HG03103 (cell line): ENCODE data around the gene MCAM.

ENCODE experiments used
- ATAC-seq: cut with Tn5 transposase; IDR thresholded peaks from one replicate; pipeline ENCODE4 v1.9.1; 2021; ENCODE audit warnings: low read depth; ENCODE audit not compliant: unreplicated experiment

MCAM gene

DNA sequence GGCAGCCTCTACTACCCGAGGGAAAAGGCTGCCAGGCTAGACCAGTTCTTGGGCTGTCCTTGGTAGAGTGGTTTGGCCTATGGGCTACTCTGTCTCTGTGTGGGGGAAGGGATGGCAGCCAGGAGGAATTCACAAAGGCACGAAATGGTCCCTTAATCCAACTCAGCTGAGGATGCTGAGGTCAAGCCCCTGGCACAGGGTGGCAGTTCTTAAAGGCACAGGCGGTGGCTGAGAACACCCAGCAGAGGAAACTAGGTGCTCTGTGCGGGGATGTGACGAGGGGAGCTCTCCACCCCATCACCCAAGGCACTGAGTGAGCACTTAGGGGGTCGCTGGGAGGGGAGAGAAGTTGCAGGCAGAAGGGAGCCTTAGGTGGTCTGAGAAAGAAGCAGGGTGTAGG is 29.7 kb upstream of the MCAM start, which contains the start of gene MFRP:
Gene MFRP (minus strand): TSS at position 101 of the 400 bp plus-strand sequence. CDS start 192 bp downstream, outside the sequence.
- no peak for ATAC-seq

DNA sequence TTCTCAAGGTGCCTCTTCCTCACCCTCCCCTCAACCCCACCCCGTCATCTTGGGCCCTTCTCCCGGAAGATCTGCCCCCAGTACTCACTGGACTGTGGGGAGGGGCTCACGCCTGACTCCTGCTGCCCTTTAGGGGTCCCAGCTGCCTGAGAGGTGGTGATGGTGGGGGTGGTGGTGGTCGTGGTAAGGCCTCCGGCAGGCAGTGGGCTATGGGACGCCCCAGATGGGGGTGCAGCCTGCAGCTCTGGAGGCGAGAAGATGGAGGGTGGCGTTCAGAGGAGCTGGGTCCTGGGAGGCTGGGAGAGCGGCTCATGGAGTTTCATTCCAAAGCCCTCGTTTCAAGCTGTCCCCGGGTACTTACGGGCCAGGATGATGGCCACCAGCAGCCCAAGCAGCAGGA is 28.8 kb upstream of the MCAM start:
- ATAC-seq, result no peak

DNA sequence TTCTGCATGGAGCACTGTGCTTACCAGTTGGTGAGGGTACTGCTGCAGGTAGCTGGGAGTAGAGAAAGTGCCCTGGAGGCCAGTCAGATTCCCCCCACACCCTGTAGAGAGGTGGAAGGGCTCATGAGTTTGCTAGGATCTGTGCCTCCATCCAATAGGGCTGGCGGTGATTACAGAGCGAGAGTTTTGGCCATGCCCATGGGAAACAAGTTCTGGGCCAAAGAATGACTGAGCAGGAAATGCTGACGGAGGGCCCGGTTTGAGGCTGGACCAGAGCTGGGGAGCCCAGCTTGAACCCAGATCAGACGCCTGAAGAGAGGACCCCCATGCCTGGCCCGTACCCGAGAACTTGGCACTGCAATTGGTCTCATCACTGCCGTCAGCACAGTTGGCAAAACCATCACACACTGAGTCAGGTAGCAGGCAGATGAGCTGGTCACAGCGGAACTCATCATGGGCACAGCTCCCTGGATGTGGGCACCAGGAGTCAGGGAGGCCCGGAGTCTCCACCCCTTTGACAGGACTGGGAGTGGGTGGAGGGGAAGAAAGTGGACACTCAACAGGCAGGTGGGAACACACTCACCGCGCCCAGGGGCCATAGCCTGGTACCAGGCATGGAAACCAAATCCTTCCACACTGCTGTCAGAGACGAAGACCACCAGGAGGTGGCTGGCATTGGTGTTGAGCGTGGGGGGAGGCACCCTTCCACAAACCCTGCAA is 27.5 kb upstream of the MCAM start:
- no peak for ATAC-seq

DNA sequence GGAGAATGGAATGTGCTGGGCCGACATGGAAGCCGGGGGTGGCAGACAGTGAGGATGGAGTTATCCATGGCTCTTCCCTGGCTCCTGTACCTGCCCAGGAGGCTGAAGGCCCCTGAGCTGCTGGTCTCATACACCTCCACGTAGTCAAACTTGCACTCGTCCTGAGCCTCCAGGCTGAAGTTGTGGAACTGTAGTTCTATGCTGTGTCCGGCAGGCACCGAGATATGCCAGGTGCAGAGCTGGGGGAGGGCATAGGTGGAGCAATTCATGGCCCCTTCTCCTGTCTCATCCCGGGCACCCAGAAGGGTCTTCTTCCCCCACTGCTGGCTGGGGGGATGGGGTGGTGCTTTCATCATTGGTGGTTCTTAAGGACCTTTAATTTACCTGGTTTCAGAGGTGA is 26.8 kb upstream of the MCAM start:
- ATAC-seq, result no peak

DNA sequence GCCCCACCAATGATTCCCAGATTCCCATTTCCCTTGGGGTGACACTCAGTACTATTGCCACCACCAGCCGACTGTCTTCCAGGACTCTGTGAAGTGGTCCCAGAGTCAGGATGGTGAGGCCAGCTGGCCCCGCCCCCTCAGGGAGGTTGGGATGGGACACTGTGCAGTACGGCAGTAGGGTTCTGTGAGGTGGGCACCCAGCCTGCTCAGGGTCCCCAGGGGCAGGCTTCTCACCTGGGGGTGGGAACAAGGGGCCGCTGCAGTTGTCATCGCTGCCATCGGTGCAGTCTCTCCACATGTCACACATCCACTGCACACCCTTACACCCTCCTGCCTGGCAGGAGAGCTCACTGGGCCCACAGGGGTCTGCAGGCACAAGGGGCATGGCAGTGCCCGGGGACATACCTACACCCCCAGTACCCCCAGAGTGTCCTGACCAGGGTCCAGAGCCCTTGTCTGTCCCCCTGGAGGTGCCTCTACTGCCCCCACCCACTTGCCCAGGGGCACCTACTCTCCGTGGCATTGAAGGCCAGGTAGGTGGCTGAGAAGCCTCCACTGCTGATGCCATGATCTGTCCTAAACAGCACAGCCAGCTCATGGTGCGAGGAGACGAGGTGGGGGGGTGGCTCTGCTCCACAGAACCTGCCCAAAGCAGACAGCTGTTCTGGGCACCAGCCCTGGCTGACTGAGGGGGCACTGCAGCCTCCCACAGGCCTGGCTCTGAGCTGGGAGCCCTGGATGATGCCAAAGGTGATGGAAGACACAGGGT is 25.6 kb upstream of the MCAM start:
- ATAC-seq, result no peak

DNA sequence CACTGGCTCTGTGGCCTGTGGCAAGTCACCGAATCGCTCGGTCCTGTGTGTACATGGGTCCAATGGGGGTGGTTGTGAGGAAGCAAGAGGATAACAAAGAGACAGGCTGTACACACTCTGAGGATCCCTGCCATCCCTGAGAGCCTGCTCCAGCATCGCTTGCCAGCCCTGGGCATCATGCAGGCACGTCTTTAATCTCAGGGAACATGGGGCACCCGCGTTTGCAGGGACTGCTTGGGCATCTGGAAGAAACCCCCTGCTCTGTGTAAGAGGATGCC is 25.0 kb upstream of the MCAM start:
- no peak for ATAC-seq

DNA sequence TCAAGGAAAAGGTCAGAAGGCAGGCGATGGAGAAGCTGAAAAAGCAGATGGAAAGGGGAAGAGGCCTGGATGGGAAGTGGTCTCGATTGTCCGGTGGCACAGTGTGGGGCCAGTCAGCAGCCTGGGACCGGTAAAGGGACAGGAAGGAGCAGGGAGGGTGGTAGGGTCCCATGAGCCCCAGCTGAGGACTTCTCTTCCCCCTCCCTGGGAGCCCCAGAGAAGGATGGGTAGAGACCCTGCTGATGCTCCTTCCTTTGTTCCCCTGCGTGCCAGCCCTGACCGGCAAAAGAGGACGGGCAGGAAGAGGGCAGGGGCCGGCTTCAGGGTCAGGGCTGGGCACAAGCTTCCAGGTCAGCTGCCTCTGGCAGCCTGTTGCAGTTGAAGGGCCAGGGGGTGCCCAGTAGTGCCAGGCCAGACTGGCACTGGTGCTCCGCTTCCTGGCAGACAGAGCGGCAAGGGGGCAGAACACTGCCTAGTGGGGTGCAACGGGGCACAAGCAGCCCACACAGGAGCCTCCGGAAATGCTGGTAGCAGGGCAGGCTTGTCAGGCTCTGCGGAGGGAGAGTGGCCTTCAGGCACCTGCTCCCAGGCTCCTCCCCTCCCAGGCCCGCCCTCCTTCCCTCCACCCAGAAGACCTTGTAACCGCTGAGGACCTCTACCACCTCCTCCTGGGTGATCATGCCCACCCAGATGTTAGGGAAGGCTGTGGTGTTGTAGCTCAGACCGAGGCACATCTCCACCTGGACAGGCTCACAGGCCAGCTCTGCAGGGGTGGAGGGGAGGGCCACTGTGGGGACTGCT is 24.5 kb upstream of the MCAM start:
- no peak for ATAC-seq

DNA sequence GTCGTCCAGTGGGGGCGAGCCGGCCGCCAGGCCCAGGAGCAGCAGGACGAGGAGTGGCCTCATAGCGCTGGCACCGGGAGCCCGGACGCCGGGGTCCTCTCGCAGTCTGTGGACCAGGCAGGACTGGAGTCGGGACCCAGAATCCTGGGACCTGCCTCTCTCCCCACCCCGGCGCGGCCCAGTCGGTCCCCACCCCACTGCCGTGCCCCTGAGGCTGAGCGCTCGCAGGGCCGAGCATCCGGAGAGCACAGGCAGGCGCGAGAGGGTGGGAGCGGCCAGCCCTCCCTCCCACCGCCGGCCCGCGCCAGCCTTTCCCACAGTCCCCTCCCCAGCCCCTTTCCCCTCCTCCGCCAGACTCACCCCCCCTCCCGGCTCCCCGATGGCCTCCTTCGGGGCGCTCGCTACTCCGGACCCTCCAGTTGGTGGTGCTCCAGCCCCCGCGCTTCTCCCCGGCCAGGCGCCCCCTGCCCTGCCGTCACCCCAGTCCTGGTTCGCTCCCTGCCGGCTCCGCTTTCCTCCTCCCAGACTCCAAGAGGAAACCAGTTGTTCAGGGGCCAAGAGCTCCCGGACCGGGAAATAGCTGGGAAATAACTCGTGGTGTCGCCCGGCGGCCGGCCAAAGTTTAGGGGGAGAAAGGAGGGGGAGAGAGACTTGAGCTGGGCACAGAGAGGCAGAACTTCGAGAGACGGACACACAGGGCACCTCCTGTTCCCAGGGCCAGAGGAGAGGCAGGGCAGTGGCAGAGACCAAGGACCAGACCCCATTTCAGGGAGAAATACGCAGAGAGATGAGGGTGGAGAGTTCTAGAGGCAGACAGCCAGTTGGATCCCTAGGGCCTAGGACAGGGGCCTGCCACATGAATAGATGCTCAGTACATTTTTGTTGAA is 23.6 kb upstream of the MCAM start, which contains the start of gene C1QTNF5:
Gene C1QTNF5 (minus strand): TSS at position 549 of the 887 bp plus-strand sequence. CDS start 486 bp downstream, at position 63.
- ATAC-seq, result no peak

DNA sequence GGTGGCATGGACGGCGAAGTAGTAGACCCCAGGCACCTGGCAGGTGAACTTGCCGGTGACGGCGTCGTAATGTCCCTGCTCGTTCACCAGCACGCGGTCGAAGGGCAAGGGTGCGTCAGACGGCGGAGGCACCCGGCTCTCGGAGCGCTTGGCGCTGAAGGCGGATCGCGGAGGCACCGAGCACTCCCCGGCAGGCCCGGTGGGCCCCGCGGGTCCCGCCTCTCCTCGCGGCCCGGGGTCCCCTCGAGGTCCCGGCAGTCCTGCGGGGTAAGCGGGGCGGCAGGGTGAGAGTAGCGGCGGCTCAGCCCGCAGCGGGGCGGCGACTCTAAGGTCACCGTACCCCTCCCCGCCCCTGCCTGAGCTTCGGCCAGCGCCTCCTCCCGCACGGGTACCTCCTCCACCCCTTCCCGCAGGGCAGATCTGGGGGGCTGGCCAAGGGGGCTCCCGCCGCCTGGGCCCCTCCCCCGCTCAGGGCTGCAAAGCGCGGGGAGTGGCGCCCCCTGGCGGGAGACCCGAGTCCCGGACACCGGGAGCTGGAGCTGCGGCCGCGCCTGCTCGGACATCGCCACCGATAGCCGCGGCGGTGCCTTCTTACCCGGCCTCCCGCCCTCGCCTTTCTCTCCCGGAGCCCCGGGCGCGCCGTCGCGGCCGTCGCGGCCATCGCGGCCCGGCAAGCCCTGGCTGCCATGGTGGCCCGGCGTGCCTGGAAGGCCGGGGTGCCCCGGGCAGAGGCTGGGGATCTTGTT is 22.8 kb upstream of the MCAM start:
- no peak for ATAC-seq

DNA sequence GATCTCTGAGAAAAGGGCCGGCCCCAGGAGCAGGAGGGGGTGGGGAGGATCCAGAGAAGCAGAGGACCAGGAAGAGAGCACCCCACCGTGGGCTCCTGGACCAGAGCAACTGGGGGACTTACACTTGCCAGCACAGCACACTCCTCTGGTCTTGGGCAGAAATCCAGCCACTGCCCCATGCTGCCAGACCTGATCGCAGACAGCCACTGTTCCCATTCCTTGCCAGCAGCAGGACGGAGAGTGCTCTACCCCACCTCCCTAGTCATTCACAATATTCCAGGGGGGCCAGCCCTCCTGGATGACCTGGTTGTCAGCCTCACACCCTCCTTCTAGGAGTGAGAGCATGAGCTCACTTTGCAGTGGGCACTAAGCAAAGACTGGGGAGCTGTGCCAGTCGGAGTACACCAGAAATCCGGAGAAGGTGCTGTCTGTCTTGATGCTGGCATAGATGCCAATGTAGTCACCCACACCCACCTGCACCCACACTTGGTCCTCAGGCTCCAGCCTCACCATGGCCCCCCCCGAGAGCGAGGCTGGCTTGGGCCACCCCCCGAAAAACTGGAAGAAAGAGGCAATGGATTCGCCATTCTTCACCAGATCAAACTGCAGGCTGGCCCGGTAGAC is 22.1 kb upstream of the MCAM start:
- no peak for ATAC-seq

DNA sequence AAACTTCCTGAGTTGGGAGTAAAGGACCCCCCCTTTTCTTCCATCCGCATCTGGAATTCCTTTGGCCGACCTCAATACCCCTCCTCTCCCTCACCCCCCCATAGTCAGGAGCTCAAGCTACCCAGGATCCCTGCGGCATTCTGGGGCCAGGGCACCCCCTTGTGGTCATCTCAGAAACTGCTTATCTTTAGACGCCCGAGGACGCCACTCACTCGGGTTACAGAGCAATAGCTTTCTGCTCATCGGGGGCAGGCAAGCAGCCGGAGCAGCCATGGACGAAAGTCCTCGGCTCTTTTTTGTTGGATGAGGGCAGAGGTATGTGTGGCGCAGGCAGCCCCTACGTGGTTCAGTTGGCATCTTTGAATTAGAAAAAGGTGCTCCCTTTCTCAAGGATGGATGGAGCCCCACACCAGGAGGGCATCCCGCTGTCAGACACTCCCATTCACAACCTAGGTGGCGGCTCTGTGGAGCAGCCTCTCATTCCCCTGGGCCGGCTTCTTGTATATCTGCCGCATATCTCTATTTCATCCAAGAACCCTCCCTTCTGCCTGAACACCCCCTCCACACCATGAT is 21.5 kb upstream of the MCAM start:
- no peak for ATAC-seq

DNA sequence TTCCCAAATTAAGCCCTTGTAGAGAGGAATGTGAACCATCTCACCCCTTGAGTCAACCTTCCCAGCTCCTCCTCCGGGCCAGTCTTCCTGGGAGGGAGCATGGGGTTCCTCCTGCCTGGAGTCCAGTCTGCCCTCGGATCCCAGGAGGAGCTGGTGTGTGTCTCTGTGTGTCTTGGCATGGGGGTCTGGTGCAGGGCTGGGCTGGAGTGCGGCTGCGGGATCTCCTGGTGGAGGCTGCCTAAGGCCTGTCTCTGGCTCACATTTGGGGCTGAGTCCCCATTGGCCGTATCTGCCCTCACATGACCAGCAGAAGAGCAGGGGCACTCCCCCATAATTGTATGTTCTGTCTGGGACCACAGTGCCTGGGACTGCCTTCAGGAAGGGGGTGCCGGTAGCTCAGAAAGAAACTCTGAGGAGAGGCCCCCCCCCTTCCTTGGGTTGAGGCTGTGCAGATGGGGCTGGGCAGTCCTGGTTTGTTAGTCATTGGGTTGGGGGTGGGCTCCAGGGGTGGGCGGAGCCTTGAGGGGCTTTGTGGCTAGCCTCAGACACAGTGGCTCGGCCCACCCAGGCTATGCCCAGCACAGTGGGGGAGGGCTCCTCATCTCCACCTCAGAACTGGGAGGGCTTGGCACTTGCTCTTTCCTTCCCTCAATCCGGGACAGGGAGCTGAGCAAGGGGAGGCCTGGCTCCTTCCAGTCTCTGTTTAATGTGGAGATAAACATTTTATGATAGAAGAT is 20.8 kb upstream of the MCAM start:
- ATAC-seq, result no peak

DNA sequence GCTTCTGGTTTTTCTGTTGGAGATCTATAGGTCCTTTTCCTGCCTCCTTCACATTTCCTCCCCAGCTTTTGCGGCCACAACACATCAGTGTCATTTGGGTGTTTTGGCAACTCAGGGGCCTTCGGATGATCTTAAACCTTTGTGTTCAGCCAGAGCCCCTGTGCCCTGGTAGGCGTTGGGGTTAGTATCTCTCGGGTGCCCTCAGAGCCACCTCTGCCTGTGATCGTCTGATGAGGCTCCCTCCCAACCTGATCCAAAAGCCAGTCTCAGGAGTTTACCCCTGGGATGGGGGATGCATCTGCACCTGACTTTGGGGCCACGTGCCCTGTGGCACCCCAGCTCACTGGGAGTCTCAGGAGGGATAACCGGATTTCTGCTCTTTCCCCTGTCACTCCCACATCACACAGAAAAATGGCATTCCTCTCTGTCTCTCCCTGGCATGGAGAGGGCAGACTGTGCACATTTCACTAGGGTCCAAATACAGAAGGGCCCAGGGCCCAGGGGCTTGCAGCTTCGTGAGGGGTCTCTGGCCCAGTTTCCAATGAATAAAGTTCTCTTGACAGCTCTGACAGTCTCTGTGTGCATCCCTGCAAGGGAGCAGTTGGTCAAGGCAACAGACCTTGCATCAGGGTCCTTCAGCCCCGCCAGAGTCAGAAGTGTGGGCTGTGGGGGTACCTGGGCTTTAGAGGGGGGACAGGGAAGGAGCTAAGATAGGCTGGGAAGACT is 20.0 kb upstream of the MCAM start:
- no peak for ATAC-seq

DNA sequence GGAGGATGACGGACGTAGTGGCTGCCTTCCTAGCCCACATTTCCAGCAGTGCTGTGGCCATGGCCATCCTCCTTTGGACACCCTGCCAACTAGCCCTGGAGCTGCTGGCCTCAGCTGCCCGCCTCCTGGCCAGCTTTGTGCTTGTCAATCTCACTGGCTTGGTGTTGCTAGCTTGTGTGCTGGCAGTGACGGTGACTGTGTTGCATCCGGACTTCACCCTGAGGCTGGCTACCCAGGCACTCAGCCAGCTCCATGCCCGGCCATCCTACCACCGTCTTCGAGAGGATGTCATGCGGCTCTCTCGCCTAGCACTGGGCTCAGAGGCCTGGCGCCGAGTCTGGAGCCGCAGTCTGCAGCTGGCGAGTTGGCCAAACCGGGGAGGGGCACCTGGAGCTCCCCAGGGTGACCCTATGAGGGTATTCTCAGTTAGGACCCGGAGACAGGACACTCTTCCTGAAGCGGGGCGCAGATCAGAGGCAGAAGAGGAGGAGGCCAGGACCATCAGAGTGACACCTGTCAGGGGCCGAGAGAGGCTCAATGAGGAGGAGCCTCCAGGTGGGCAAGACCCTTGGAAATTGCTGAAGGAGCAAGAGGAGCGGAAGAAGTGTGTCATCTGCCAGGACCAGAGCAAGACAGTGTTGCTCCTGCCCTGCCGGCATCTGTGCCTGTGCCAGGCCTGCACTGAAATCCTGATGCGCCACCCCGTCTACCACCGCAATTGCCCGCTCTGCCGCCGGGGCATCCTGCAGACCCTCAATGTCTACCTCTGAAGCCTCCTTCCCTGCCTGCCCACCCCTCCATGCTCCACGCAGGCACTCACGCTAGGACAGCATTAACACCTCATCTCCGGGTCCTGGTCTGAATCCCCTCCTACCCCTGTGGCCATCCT is 19.0 kb upstream of the MCAM start:
- no peak for ATAC-seq

DNA sequence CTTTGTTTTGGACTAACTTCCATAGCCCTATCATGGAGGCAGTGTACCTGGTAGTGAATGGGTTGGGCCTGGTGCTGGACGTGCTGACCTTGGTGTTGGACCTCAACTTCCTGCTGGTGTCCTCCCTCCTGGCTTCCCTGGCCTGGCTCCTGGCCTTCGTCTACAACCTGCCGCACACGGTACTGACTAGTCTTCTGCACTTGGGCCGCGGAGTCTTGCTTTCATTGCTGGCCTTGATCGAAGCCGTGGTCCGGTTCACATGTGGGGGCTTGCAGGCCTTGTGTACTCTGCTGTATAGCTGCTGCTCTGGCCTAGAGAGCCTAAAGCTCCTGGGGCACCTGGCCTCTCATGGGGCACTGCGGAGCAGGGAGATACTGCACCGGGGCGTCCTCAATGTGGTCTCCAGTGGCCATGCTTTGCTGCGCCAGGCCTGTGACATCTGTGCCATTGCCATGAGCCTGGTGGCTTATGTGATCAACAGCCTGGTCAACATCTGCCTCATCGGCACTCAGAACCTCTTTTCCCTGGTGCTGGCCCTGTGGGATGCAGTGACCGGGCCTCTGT is 18.2 kb upstream of the MCAM start:
- ATAC-seq, result no peak

DNA sequence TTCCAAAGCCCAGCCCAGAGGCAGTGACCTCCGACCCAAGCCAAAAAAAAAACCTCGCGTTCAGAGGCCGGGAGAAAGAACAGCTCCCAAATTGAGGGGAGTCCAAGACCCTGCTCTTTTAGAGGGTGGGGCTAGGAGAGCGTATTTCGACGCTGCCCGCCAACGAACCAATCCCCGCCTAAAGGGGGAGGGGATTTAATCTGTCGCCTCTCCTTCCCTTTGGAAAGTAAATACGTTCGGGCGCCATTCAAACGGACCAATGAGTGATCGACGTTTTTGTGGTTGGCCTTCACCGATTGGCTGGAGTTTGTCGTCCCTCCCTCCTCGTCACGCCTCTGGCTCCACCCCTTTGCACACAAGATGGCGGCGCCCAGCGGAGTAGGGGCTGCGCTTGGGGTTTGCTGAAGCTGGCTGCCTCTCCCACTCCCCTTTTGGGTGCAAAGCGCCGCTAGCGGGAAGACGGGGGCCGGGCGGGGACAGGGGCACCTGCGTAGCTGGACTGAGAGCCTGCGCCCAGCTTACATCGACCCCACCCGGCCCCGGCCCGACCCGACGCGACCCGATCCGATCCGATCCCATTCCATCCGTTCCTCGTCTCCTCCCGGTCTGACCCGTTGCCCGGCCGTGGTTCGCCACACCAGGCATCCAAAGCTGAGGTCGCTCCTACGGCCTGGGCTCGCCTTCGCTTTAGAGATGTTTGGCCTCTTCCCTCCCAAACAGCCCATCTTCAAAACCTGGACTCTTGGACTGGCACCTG is 17.4 kb upstream of the MCAM start, which contains the start of gene RNF26:
Gene RNF26 (plus strand): TSS at position 354 of the 757 bp plus-strand sequence. CDS start 596 bp downstream, outside the sequence.
- ATAC-seq, result peak; percentile 91
